GM12878 (cell line): Measurements from ENCODE around the gene ARL5C. TPM values are rescaled to one million over a fixed set of nuclear protein-coding genes. Genes with fewer than 3 reads are reported as not detected.

Source experiments
- BACH1 ChIP-seq: fragments of 450-650 bp; IDR thresholded peaks from 2 replicates; pipeline ENCODE4 v1.6.1; 2017; ENCODE audit warnings: mild to moderate bottlenecking, borderline replicate concordance
- DPF2 ChIP-seq: fragments of 450-650 bp; IDR thresholded peaks from 2 replicates; pipeline ENCODE4 v1.6.1; 2017; ENCODE audit warnings: mild to moderate bottlenecking
- EZH2 ChIP-seq: IDR thresholded peaks from 2 replicates; pipeline ENCODE4 v1.6.1; 2012; ENCODE audit warnings: low read depth, mild to moderate bottlenecking, control low read depth, inconsistent platforms, low read length, borderline replicate concordance; ENCODE audit not compliant: control insufficient read depth
- NR2C1 ChIP-seq: fragments of 450-650 bp; IDR thresholded peaks from 2 replicates; pipeline ENCODE4 v1.6.1; 2017; ENCODE audit warnings: antibody characterized with exemption, mild to moderate bottlenecking, moderate library complexity
- SREBF2 ChIP-seq: IDR thresholded peaks from 2 replicates; pipeline ENCODE4 v1.6.1; 2012; ENCODE audit warnings: mild to moderate bottlenecking, low read length
- YY1 ChIP-seq: IDR thresholded peaks from 2 replicates; pipeline ENCODE4 v1.6.1; 2011; ENCODE audit warnings: low read depth, mild to moderate bottlenecking, low read length
- ZZZ3 ChIP-seq: IDR thresholded peaks from 2 replicates; pipeline ENCODE4 v1.6.1; 2011; ENCODE audit warnings: low read depth; ENCODE audit not compliant: control insufficient read depth, insufficient read length
- polyA plus RNA-seq, 11 experiments: library from polyadenylated mRNA; depleted of rRNA in 4 of 11; unstranded in 6 of 11; stranded (reverse) in 5 of 11; fragments of >200 nt; fragmentation: Nextera tagmentation in 4 of 11; fragmentation: Illumina TruSeq in 1 of 11; extraction: Ambion mirVana in 4 of 11; extraction: Trizol in 1 of 11; gene quantifications; 1 replicate in 1 of 11; 2 replicates in 10 of 11; pipeline versions ENCODE4 v1.2.1 to v1.2.3, GENCODE V29; 2011 to 2016; ENCODE audit warnings: inconsistent platforms in 2 of 11, missing spikeins in 2 of 11, low read depth in 1 of 11
- total RNA-seq, 4 experiments: library from RNA; depleted of rRNA in 3 of 4; stranded (reverse); fragments of >200 nt in 3 of 4; fragmentation: Illumina TruSeq in 1 of 4; extraction: Trizol in 1 of 4; gene quantifications; 2 replicates each; pipeline versions ENCODE4 v1.2.1 to v1.2.3, GENCODE V29; 2013 to 2021
- TF ChIP-seq, protein P1 (sequence below): fragments of 450-650 bp; conservative IDR thresholded peaks from 2 replicates; pipeline ENCODE4 v1.6.1; 2017; ENCODE audit warnings: mild to moderate bottlenecking, moderate library complexity
- TF ChIP-seq, protein P2 (sequence below): fragments of 450-650 bp; IDR thresholded peaks from 2 replicates; pipeline ENCODE4 v1.6.1; 2018; ENCODE audit warnings: mild to moderate bottlenecking, low read depth, moderate library complexity; ENCODE audit not compliant: partially characterized antibody

The ARL5C gene
- total and polyA plus RNA-seq, 10 of the 15 experiments (the other 5 are each of a cell fraction or from before 2014, with no cell fraction given), result not detected

DNA sequence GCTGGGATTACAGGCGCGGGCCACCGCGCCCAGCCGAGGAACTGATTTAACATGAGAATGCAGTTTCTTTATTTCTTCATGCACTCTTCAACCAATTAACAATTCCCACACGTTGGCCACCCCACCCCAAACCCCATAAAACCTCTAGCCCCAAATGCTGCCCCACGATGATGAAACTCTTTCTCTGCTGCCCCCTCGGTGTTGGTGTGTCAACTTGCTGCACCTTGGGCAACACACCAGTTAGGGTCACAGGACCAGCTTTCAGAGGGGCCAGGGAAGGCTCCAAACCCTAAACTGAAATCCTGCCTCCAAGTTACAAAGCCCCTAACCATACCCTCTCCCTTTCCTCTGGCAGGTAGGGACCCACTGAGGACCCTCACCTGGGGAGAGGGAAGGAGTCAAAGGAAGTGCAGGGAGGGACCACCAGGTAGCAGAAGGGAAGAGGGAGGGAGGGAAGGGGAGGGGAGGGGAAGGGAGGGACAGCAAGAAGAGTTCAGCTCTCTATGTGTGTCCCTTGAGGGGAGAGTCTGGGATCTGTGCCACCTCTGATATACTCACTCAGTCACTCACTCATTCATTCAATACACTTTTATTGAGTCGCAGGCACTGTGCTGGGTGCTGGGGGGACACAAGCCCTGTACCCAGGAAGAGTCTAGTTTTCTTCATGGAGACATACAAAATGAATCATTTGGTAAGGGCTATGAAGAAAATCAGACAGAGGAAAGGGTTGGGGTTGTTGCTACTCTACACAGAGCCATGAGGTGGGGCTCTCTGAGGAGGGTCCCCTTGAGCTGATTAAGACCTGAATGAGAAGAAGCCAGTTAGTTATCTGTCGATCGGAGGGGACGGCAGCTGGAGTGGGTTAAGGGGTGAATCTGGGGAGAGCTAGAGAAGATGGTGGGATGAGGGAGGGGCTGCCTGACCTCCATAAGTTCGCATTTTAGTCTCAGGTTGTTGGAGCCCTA, 18.5 kb downstream of the ARL5C start (continued):
- TF ChIP-seq, protein P1, sequence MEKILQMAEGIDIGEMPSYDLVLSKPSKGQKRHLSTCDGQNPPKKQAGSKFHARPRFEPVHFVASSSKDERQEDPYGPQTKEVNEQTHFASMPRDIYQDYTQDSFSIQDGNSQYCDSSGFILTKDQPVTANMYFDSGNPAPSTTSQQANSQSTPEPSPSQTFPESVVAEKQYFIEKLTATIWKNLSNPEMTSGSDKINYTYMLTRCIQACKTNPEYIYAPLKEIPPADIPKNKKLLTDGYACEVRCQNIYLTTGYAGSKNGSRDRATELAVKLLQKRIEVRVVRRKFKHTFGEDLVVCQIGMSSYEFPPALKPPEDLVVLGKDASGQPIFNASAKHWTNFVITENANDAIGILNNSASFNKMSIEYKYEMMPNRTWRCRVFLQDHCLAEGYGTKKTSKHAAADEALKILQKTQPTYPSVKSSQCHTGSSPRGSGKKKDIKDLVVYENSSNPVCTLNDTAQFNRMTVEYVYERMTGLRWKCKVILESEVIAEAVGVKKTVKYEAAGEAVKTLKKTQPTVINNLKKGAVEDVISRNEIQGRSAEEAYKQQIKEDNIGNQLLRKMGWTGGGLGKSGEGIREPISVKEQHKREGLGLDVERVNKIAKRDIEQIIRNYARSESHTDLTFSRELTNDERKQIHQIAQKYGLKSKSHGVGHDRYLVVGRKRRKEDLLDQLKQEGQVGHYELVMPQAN, result no peak
- TF ChIP-seq, protein P2, sequence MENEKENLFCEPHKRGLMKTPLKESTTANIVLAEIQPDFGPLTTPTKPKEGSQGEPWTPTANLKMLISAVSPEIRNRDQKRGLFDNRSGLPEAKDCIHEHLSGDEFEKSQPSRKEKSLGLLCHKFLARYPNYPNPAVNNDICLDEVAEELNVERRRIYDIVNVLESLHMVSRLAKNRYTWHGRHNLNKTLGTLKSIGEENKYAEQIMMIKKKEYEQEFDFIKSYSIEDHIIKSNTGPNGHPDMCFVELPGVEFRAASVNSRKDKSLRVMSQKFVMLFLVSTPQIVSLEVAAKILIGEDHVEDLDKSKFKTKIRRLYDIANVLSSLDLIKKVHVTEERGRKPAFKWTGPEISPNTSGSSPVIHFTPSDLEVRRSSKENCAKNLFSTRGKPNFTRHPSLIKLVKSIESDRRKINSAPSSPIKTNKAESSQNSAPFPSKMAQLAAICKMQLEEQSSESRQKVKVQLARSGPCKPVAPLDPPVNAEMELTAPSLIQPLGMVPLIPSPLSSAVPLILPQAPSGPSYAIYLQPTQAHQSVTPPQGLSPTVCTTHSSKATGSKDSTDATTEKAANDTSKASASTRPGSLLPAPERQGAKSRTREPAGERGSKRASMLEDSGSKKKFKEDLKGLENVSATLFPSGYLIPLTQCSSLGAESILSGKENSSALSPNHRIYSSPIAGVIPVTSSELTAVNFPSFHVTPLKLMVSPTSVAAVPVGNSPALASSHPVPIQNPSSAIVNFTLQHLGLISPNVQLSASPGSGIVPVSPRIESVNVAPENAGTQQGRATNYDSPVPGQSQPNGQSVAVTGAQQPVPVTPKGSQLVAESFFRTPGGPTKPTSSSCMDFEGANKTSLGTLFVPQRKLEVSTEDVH, result no peak
- TF ChIP-seq BACH1 (no peak), YY1 (no peak), DPF2 (no peak), EZH2 (no peak), SREBF2 (no peak), NR2C1 (no peak), ZZZ3 (no peak)
